LNCaP clone FGC (cell line): ENCODE results near the gene YIPF6.
"Not testable (repeated sequence)": the region's sequence is repeated elsewhere in the genome, so short reads cannot be mapped to it uniquely, and the experiment has no call there.

Source experiments
- DNase-seq: peaks from one replicate; pipeline ENCODE4 v3.0.0-alpha.2; 2011; ENCODE audit warnings: low read depth
- H3K4me3 ChIP-seq: 2 replicates; pipeline ENCODE4 v1.5.1; 2011; ENCODE audit warnings: mild to moderate bottlenecking, low read depth, low read length, control low read depth
- CTCF ChIP-seq: IDR thresholded peaks from 2 replicates; pipeline ENCODE4 v1.5.1; 2012; ENCODE audit warnings: mild to moderate bottlenecking; ENCODE audit not compliant: control insufficient read depth, insufficient read depth; ENCODE audit errors: extremely low read depth

The YIPF6 gene

GRCh38 chrX:68506649-68507048 is 7.8 kb downstream of the YIPF6 start:
- DNase-seq, result no peak
- H3K4me3 ChIP-seq, result no peak overlapping the region
- TF ChIP-seq CTCF, result no peak

- no peak overlapping the region for H3K4me3 ChIP-seq
- TF ChIP-seq CTCF, result no peak
- DNase-seq, result no peak
Observed at GRCh38 chrX:68508799-68509198, 9.9 kb downstream of the YIPF6 start.

GRCh38 chrX:68511255-68511654 is 12.4 kb downstream of the YIPF6 start:
- TF ChIP-seq CTCF, result peak; percentile 64
- no peak overlapping the region for H3K4me3 ChIP-seq
- no peak for DNase-seq

GRCh38 chrX:68524680-68525079 is 25.8 kb downstream of the YIPF6 start:
- not testable (repeated sequence) for H3K4me3 ChIP-seq, DNase-seq

GRCh38 chrX:68532831-68533533 is 34.1 kb downstream of the YIPF6 start:
- no peak for TF ChIP-seq CTCF
- no peak for DNase-seq
- H3K4me3 ChIP-seq, result no peak overlapping the region

GRCh38 chrX:68533656-68534055 is 34.8 kb downstream of the YIPF6 start:
- no peak for TF ChIP-seq CTCF
- no peak for DNase-seq
- H3K4me3 ChIP-seq, result no peak overlapping the region

GRCh38 chrX:68534691-68535090 is 35.8 kb downstream of the YIPF6 start:
- no peak overlapping the region for H3K4me3 ChIP-seq

More at GRCh38 chrX:68534691-68535090, 35.8 kb downstream of the YIPF6 start:
- no peak for DNase-seq
- TF ChIP-seq CTCF, result no peak
